Brain microvascular endothelial cell (primary cell): ENCODE measurements around the gene KIRREL2.
"Not testable (repeated sequence)": the region's sequence is repeated elsewhere in the genome, so short reads cannot be mapped to it uniquely, and the experiment has no call there.

ENCODE experiments used
- DNase-seq: peaks from one replicate; pipeline ENCODE4 v3.0.0-alpha.2; 2020
- H3K27ac ChIP-seq: fragments of 250-450 bp; sonication (Bioruptor Pico); 2 replicates; pipeline ENCODE4 v1.5.1; 2020; ENCODE audit warnings: mild to moderate bottlenecking, moderate library complexity
- H3K27me3 ChIP-seq: fragments of 250-450 bp; sonication (Bioruptor Pico); replicated peaks from 2 replicates; pipeline ENCODE4 v1.5.1; 2020; ENCODE audit warnings: mild to moderate bottlenecking
- H3K36me3 ChIP-seq: fragments of 250-450 bp; sonication (Bioruptor Pico); replicated peaks from 2 replicates; pipeline ENCODE4 v1.5.1; 2020; ENCODE audit warnings: mild to moderate bottlenecking
- H3K4me3 ChIP-seq: 2 replicates; pipeline ENCODE4 v1.5.1; 2011; ENCODE audit warnings: low read depth, mild to moderate bottlenecking, control low read depth, low read length, moderate library complexity
- in situ Hi-C: cut with HindIII; loops from 2 replicates; pipeline ENCODE4 v1.10.0; 2017; ENCODE audit warnings: low sequenced_read_pairs, low pct_ligation_motif_present
- TF ChIP-seq, protein P1 (sequence below): IDR thresholded peaks from 2 replicates; pipeline ENCODE4 v1.5.1; 2011; ENCODE audit warnings: low read depth, mild to moderate bottlenecking, moderate library complexity, low read length, control low read depth, inconsistent platforms; ENCODE audit errors: missing control alignments

Gene KIRREL2

DNA sequence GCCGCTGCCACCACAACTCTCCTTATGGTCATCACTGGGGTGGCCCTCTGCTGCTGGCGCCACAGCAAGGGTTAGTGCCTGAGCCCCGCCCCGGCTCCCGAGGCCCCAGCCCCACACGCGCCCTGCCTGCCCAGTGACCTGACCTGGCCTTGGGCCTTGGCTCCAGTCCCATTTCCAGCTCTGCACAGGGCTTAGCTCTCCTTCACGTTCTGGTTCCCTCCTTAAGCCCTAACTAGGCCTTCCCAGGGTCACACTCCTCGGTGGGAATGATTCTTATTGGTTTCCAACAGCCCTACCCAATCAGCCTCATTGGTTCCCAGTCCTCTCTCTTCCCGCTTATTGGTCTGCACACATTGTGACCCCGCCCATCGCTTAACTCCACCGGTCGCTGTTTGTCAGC is 5.8 kb downstream of the KIRREL2 start:
- Histone ChIP-seq H3K27me3 (peaks cover 22% of the 10 kb centered on the region), H3K27ac (no peak overlapping the region), H3K36me3 (no peaks in the 10 kb centered on the region), H3K4me3 (no peak overlapping the region)
- in situ Hi-C loops, result no loop called here
- DNase-seq, result no peak
- TF ChIP-seq, protein P1, sequence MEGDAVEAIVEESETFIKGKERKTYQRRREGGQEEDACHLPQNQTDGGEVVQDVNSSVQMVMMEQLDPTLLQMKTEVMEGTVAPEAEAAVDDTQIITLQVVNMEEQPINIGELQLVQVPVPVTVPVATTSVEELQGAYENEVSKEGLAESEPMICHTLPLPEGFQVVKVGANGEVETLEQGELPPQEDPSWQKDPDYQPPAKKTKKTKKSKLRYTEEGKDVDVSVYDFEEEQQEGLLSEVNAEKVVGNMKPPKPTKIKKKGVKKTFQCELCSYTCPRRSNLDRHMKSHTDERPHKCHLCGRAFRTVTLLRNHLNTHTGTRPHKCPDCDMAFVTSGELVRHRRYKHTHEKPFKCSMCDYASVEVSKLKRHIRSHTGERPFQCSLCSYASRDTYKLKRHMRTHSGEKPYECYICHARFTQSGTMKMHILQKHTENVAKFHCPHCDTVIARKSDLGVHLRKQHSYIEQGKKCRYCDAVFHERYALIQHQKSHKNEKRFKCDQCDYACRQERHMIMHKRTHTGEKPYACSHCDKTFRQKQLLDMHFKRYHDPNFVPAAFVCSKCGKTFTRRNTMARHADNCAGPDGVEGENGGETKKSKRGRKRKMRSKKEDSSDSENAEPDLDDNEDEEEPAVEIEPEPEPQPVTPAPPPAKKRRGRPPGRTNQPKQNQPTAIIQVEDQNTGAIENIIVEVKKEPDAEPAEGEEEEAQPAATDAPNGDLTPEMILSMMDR, result no peak

- Histone ChIP-seq H3K27me3 (peaks cover 25% of the 10 kb centered on the region), H3K4me3 (no peak overlapping the region), H3K27ac (no peak overlapping the region), H3K36me3 (no peaks in the 10 kb centered on the region)
- TF ChIP-seq, protein P1, result no peak
- in situ Hi-C loops, result no loop called here
- no peak for DNase-seq
Observed at GRCh38 chr19:35863018-35863417, 6.3 kb downstream of the KIRREL2 start.

GRCh38 chr19:35868172-35868822 is 11.6 kb downstream of the KIRREL2 start, which contains the start of gene APLP1:
APLP1 (plus strand) TSS chr19:35868574; CDS start chr19:35868637, 63 bp downstream.
- H3K36me3 ChIP-seq, result no peaks in the 10 kb centered on the region
- H3K4me3 ChIP-seq, result peak within 1 kb of the TSS; percentile 34
- peaks cover 5% of the 10 kb centered on the region for H3K27me3 ChIP-seq
- no peak within 1 kb of the TSS for H3K27ac ChIP-seq
- TF ChIP-seq, protein P1, result no peak
- DNase-seq, result peak; percentile 16
- in situ Hi-C loops, result no loop called here

GRCh38 chr19:35868823-35869326 is 12.2 kb downstream of the KIRREL2 start:
- in situ Hi-C loops, result no loop called here
- Histone ChIP-seq H3K27ac (no peak overlapping the region), H3K4me3 (peak overlapping the region; percentile 34), H3K27me3 (peaks cover 5% of the 10 kb centered on the region), H3K36me3 (no peaks in the 10 kb centered on the region)
- TF ChIP-seq, protein P1, result no peak
- DNase-seq, result no peak

DNA sequence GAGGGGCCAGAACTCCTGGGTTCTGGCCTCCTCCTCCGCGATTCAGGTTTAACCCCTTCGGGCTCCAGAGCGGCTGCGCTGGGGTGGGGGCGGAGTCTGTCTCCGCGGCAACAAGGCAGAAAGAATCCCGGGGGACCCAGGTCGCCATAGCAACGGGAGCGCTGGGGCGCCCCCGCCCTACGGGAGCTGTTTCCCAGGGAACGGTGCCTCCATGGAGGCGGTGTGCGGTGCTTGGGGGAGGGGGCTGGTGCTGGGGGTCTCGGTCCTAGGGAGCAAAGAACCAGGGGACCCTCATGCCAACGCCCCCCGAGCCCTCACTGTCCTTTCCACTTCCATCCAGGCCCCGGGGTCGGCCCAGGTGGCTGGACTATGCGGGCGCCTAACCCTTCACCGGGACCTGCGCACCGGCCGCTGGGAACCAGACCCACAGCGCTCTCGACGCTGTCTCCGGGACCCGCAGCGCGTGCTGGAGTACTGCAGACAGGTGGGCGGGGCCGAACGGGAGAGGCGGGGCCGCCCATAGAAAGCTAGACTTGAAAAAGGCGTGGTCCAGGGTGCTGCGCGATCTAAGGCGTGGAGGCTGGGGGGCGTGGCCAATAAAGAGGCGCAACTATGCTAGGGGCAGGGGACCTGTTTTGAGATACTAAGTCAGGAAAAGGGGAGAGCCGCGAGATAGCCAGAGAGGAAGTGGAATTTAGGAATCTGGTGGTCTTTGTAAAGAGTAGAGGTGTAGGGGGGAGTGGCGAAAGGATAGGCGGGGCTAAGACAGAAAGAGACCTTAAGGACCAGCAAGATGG is 12.8 kb downstream of the KIRREL2 start:
- peak overlapping the region; percentile 34 for H3K4me3 ChIP-seq
- TF ChIP-seq, protein P1, result no peak
- H3K27me3 ChIP-seq, result peaks cover 5% of the 10 kb centered on the region
- H3K36me3 ChIP-seq, result no peaks in the 10 kb centered on the region
- in situ Hi-C loops, result no loop called here
- no peak overlapping the region for H3K27ac ChIP-seq
- DNase-seq, result peak; percentile 73

GRCh38 chr19:35870124-35870736 is 13.5 kb downstream of the KIRREL2 start:
- H3K27ac ChIP-seq, H3K36me3 ChIP-seq, H3K27me3 ChIP-seq, H3K4me3 ChIP-seq, in situ Hi-C loops: not testable (repeated sequence)
- DNase-seq, result peak; percentile 20
